ENCODE data around the gene HNRNPUL2.
"Not testable (repeated sequence)": the region's sequence is repeated elsewhere in the genome, so short reads cannot be mapped to it uniquely, and the experiment has no call there.

HNRNPUL2 gene

DNA sequence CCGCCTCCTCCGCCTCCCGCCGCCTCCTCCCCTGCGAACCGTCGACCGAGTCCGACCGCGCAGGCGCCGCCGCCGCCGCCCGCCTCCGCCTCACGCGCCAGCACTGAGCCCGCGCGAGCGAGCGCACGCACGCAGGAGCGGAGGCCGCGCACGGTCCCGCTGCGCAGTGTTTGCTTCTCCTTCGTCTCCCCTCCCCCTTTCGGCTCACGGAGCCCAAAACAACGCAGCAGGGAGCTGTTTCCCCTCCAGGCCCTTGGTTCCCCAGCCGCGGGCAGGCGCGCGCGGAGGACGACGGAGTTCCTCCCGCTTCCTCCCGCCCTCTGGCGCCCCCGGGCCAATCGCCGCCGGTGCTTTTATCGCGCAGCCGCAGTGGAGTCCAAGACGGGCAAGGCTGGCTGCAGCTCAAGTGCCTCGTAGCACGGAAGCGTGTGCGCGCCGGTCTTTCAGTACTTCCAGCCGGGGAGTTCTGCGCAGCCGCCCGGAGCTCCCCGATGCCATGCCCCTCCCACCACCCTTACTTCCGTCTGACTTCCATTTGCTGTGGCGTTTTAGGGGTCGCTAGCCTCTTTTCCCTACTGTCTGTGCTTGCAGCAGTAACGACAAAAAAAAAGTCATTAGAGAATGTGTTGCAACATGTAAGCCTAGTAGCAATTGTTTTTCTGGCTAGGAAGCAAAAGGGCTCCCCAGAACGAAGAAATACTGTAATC lies at the start of gene HNRNPUL2:
TSS of gene HNRNPUL2 (minus strand) at position 293 of the 707 bp plus-strand sequence. CDS start 301 bp downstream, outside the sequence.
- H3K27ac Mint-ChIP-seq, result peak within 1 kb of the TSS; percentile 97
- no peaks in the 10 kb centered on the region for H3K9me3 Mint-ChIP-seq
- peak within 1 kb of the TSS; percentile 97 for H3K4me3 Mint-ChIP-seq
- peaks cover 25% of the 10 kb centered on the region for H3K36me3 Mint-ChIP-seq
- no peaks in the 10 kb centered on the region for H3K27me3 Mint-ChIP-seq
- peaks cover 49% of the 10 kb centered on the region for H3K4me1 Mint-ChIP-seq

- Mint-ChIP-seq H3K36me3 (no peaks in the 10 kb centered on the region), H3K4me1 (peaks cover 23% of the 10 kb centered on the region), H3K9me3 (no peaks in the 10 kb centered on the region), H3K4me3 (no peak overlapping the region), H3K27ac (no peak overlapping the region), H3K27me3 (no peaks in the 10 kb centered on the region)
Measured at GRCh38 chr11:62775646-62776045, 48.4 kb upstream of the HNRNPUL2 start.

DNA sequence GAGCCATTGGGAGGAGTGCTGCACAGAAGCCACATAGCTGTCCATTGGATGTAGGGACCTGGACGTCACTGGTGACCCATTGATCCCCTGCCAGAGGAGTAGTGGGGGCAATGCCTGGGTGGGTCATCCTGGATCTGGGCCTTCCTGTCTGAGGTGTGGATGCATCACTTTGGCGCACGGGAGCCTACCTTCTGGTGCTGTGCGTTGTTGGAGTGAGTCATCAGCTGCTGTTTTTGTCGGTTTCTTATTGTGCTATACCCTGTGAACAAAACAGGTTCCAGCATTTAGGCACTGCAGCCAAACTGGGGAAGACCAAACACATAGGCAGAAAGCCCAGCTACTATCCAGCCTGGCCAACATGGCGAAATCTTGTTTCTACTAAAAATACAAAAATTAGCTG lies 47.1 kb upstream of the HNRNPUL2 start:
- Mint-ChIP-seq H3K27ac (no peak overlapping the region), H3K36me3 (no peaks in the 10 kb centered on the region), H3K4me1 (peaks cover 33% of the 10 kb centered on the region), H3K27me3 (no peaks in the 10 kb centered on the region), H3K9me3 (no peaks in the 10 kb centered on the region), H3K4me3 (no peak overlapping the region)

DNA sequence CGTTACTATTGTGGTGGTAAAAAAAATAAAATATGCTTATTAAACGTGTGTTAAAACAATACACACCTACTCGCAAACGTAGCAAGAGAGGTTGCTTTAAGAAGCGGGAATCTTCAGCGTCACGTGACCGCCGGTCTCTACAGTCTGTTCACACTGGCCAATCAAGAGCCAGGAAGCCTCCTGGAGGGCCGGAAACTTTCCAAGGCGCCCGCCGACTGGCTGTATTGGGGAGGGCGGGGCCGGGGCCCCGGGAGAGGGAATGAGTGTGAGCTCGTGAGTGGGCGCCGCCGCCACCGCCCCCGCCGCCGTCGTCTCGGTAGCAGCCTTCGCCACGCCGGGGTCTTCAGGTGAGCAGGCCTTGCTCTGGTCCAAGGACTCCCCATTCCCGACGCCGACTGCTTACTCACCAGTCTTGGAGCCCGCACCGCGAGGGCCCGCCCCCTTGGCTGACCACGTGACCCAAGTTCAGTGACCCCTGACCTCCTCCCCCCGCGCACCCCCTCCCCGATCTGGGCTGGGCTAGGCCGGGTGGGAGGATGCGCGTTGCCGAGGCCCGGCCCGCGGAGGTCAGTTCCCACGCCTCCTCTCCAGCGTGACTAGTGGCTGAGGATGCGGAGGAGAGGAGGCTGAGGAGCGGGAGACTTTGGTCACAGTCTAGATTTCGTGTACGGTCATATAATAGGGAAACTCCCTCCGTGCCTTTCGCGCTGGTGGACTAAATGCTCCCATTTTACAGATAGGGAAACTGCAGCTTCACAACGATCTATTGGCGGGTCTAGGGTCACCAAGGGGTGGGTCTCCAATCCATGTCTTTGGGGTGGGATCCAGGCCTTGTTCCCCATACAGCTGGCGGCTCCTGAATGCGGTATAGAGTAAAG lies 44.1 kb upstream of the HNRNPUL2 start, which contains the start of gene TAF6L:
TSS of gene TAF6L (plus strand) at position 253 of the 878 bp plus-strand sequence. CDS start 4,388 bp downstream, outside the sequence.
- no peaks in the 10 kb centered on the region for H3K27me3 Mint-ChIP-seq
- peaks cover 27% of the 10 kb centered on the region for H3K4me1 Mint-ChIP-seq
- no peaks in the 10 kb centered on the region for H3K9me3 Mint-ChIP-seq
- peak within 1 kb of the TSS; percentile 93 for H3K4me3 Mint-ChIP-seq
- no peaks in the 10 kb centered on the region for H3K36me3 Mint-ChIP-seq
- H3K27ac Mint-ChIP-seq, result peak within 1 kb of the TSS; percentile 95

DNA sequence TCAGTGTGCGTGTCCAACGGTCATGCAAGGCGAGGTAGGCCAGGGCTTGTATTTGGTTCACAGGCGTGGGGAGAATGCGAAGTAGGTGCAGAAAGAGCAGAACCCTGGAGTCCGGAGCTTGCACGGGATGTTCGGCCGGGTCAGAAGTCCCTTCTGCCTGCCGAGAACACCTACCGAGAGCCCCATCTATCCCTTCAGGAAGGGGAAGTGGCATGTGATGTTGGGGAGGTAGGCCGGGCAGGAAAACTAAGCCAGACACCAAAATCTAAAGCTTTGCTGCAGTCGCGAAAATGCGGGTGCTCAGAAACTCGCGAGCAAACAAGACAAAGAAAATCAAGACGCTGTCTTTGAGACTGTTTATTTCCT lies 43.5 kb upstream of the HNRNPUL2 start:
- Mint-ChIP-seq H3K4me1 (peaks cover 27% of the 10 kb centered on the region), H3K27ac (peak overlapping the region; percentile 95), H3K36me3 (no peaks in the 10 kb centered on the region), H3K9me3 (no peaks in the 10 kb centered on the region), H3K4me3 (peak overlapping the region; percentile 93), H3K27me3 (no peaks in the 10 kb centered on the region)

DNA sequence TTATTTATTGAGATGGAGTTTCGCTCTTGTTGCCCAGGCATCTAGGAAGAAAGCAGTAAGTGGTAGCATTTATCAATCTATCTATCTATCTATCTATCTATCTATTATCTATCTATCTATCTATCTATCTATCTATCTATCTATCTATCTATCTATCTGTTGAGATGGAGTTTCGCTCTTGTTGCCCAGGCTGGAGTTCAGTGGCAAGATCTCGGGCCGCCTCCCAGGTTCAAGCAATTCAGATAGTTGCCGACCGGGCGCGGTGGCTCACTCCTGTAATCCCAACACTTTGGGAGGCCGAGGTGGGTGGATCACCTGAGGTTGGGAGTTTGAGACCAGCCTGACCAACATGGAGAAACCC lies 33.6 kb upstream of the HNRNPUL2 start:
- Mint-ChIP-seq H3K4me1 (peaks cover 20% of the 10 kb centered on the region), H3K4me3 (peak overlapping the region; percentile 95)
- H3K27me3 Mint-ChIP-seq, H3K9me3 Mint-ChIP-seq, H3K27ac Mint-ChIP-seq, H3K36me3 Mint-ChIP-seq: not testable (repeated sequence)

DNA sequence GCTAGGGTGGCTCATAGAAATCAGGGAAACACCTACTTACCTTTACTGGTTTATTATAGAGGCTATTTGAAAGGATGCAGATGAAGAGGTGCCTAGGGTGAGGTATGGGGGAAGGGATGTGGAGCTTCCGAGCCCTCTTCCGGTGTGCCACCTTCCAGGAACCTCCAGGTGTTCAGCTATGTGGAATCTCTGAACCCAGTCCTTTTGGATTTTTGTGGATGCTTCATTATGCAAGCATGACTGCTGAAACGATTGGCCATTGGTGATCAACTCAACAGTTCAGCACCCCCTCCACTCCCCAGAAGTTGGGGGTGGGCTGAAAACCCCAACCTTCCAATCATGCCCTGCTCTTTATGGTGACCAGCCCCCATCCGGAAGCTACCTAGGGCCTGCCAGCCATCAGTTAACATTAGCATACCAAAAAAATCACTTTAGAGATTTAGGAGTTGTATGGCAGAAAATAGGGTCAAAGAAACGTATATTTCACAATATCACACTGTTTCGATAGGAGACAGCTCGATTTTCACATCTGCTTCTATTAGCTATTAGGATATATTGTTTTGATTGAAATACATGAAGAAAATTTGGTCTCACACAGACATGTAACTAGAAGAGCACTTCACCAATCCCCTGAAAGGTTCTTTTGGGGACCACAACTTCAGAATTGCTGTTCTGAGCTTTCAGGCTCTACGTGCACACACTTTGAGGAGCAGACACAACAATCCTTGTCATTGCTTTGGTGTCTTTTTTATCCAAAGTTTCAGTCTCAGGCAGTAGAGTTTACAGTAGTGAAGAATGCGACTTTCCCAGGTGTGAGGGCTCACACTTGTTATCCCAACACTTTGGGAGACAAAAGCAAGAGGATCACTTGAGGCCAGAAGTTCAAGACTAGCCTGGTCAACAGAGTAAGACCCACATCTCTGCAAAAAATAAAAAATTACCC lies 30.9 kb upstream of the HNRNPUL2 start:
- no peaks in the 10 kb centered on the region for H3K27me3 Mint-ChIP-seq
- peaks cover 23% of the 10 kb centered on the region for H3K4me1 Mint-ChIP-seq
- H3K4me3 Mint-ChIP-seq, result no peak overlapping the region
- peaks cover 5% of the 10 kb centered on the region for H3K36me3 Mint-ChIP-seq
- H3K9me3 Mint-ChIP-seq, result no peaks in the 10 kb centered on the region
- H3K27ac Mint-ChIP-seq, result no peak overlapping the region

- Mint-ChIP-seq H3K36me3 (peaks cover 1% of the 10 kb centered on the region), H3K4me1 (peaks cover 22% of the 10 kb centered on the region), H3K4me3 (peak overlapping the region; percentile 33), H3K27ac (no peak overlapping the region), H3K9me3 (no peaks in the 10 kb centered on the region), H3K27me3 (no peaks in the 10 kb centered on the region)
Measured at GRCh38 chr11:62755086-62755615, 27.9 kb upstream of the HNRNPUL2 start.

GRCh38 chr11:62753736-62754603 lies 26.7 kb upstream of the HNRNPUL2 start, which contains the start of gene ZBTB3:
TSS of gene ZBTB3 (minus strand) at chr11:62754160. CDS start at chr11:62753664, 496 bp downstream.
- no peaks in the 10 kb centered on the region for H3K27me3 Mint-ChIP-seq
- peaks cover 28% of the 10 kb centered on the region for H3K4me1 Mint-ChIP-seq
- peak within 1 kb of the TSS; percentile 92 for H3K4me3 Mint-ChIP-seq
- peak within 1 kb of the TSS; percentile 98 for H3K27ac Mint-ChIP-seq
- H3K9me3 Mint-ChIP-seq, result no peaks in the 10 kb centered on the region
- peaks cover 4% of the 10 kb centered on the region for H3K36me3 Mint-ChIP-seq

DNA sequence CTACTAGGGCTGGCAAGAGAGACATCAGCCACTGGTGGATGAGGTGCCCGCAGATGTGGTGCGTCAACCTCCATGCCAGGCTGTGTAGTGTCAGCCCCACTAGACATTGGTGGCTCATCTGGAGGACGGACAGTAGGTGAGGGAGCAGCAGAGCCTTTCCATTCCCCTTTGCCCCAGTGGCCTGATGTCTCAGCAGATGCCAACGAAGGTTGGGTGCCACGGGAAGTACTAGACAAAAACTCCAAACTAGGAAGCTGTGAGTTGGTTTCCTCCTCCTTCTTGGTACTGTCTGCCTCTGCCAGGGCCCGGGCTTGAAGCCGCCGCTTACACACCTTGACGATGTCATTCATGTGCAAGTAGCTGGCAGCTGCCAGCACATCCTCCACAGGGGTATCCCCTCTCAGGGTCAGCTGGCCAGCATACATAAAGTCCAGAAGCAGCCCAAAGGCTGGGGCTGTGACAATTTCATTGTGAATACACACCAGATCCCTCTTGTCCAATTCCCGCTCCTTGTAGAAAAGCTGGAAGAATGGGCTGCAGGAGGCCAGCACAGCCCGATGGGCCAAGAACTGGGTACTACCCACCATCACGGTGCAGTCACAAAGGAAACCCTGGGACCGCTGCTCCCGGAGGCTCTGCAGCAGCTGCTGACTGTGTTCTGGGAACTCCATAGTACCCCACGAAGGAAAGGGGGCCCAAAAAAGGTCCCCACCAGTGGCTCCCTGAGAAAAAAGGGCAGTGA lies 25.9 kb upstream of the HNRNPUL2 start:
- H3K9me3 Mint-ChIP-seq, result no peaks in the 10 kb centered on the region
- peaks cover 31% of the 10 kb centered on the region for H3K4me1 Mint-ChIP-seq
- peaks cover 5% of the 10 kb centered on the region for H3K36me3 Mint-ChIP-seq
- H3K27ac Mint-ChIP-seq, result peak overlapping the region; percentile 98
- H3K27me3 Mint-ChIP-seq, result no peaks in the 10 kb centered on the region
- peak overlapping the region; percentile 92 for H3K4me3 Mint-ChIP-seq

- H3K27me3 Mint-ChIP-seq, result no peaks in the 10 kb centered on the region
- H3K27ac Mint-ChIP-seq, result peak overlapping the region; percentile 62
Measured at GRCh38 chr11:62752177-62752785, 25.0 kb upstream of the HNRNPUL2 start.

DNA sequence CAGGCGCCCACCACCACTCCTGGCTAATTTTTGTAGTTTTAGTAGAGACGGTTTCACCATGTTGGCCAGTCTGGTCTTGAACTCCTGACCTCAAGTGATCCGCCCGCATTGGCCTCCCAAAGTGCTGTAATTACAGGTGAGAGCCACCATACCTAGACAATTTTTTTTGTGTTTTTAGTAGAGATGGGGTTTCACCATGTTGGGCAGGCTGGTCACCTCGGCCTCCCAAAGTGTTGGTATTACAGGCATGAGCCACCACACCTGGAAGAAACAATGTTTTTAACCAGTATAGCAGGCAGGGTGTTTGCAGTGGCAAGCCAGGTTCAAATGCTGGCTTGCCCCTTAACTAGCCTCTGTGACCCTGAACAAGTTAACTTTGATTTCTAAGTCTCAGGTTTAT lies 22.7 kb upstream of the HNRNPUL2 start:
- H3K9me3 Mint-ChIP-seq, H3K27ac Mint-ChIP-seq, H3K27me3 Mint-ChIP-seq, H3K36me3 Mint-ChIP-seq, H3K4me3 Mint-ChIP-seq: not testable (repeated sequence)
- peaks cover 34% of the 10 kb centered on the region for H3K4me1 Mint-ChIP-seq

More at GRCh38 chr11:62752177-62752785, 25.0 kb upstream of the HNRNPUL2 start:
- Mint-ChIP-seq H3K36me3 (peaks cover 5% of the 10 kb centered on the region), H3K4me1 (peaks cover 34% of the 10 kb centered on the region), H3K9me3 (no peaks in the 10 kb centered on the region), H3K4me3 (no peak overlapping the region)

DNA sequence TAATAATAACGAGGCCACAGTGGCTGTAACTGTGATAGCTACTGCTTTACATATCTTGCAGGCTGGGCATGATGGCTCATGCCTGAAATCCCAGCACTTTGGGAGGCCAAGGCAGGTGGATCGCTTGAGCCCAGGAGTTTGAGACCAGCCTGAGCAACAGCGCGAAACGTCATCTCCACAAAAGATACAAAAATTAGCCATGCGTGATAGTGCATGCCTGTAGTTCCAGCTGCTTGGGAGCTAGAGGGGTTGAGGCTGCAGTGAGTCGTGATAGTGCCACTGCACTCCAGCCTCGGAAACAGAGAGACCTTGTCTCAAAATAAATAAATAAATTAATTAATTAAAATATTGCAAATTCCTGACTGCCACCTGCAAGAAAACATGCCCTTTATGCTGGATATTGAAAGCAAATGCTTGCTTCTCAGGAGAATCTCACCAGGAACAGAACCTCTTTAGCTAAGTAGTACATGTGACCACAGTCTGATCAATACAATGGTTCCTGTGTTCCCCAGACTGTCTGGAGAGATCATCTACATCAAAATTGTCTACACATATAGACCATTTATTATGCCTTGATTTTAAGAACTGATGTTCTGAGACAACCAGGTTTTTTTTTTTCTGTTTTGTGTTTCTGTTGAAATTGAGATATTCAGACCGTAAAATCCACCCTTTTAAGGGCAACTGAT lies 20.4 kb upstream of the HNRNPUL2 start:
- H3K27me3 Mint-ChIP-seq, result no peaks in the 10 kb centered on the region
- H3K4me1 Mint-ChIP-seq, result peaks cover 23% of the 10 kb centered on the region
- H3K36me3 Mint-ChIP-seq, result peaks cover 4% of the 10 kb centered on the region
- H3K9me3 Mint-ChIP-seq, result no peaks in the 10 kb centered on the region
- H3K4me3 Mint-ChIP-seq, result no peak overlapping the region
- no peak overlapping the region for H3K27ac Mint-ChIP-seq
